CD4-positive, alpha-beta memory T cell (primary cell): ENCODE results near the gene GBX1. TPM values are rescaled to one million over a fixed set of nuclear protein-coding genes. Genes with fewer than 3 reads are reported as not detected.

Experiments used
- CTCF ChIA-PET: fragments of 350-600 bp; sonication (Branson Sonifier 250); formaldehyde crosslinking; loops from one replicate; lab custom pipeline; 2021; ENCODE audit warnings: inconsistent platforms; ENCODE audit not compliant: partially characterized antibody; lab: Charles Lee
- POLR2A ChIA-PET: fragments of 350-600 bp; sonication (Branson Sonifier 250); formaldehyde crosslinking; loops from one replicate; lab custom pipeline; 2021; ENCODE audit not compliant: partially characterized antibody; lab: Charles Lee
- DNase-seq, 5 donors: peaks; one replicate each; pipeline versions ENCODE4 v3.0.0 to v3.0.0-alpha.2; 2020 to 2022; ENCODE audit warnings: mixed read lengths in 1 of 5
- H3K27ac ChIP-seq: one replicate; pipeline ENCODE4 v1.7.0; 2013; ENCODE audit warnings: low read depth, low read length
- H3K27me3 ChIP-seq: 2 replicates; pipeline ENCODE4 v1.7.0; 2013; ENCODE audit warnings: mild to moderate bottlenecking, low read length, moderate library complexity; ENCODE audit not compliant: insufficient read depth
- H3K36me3 ChIP-seq: 2 replicates; pipeline ENCODE4 v1.7.0; 2013; ENCODE audit warnings: mild to moderate bottlenecking, low read length, moderate library complexity; ENCODE audit not compliant: insufficient read depth
- H3K4me1 ChIP-seq: 2 replicates; pipeline ENCODE4 v1.7.0; 2013; ENCODE audit warnings: mild to moderate bottlenecking, low read length, moderate library complexity; ENCODE audit not compliant: insufficient read depth
- H3K4me3 ChIP-seq, 2 donors: one replicate each; pipeline ENCODE4 v1.7.0; 2013; ENCODE audit warnings: low read length in 2 of 2, mild to moderate bottlenecking in 1 of 2
- H3K9me3 ChIP-seq, 2 donors: one replicate each; pipeline ENCODE4 v1.7.0; 2013; ENCODE audit warnings: low read length in 2 of 2, control low read depth in 1 of 2; ENCODE audit not compliant: control insufficient read depth in 1 of 2
- H3K27ac Mint-ChIP-seq, 7 donors: one replicate each; pipeline ENCODE4 v1.8.0; 2020 to 2021; ENCODE audit warnings: mixed read lengths in 7 of 7, mild to moderate bottlenecking in 6 of 7, inconsistent platforms in 3 of 7, moderate library complexity in 3 of 7
- H3K27me3 Mint-ChIP-seq, 2 donors: one replicate each; pipeline ENCODE4 v1.8.0; 2020 to 2021; ENCODE audit warnings: mixed read lengths in 2 of 2
- H3K36me3 Mint-ChIP-seq, 2 donors: one replicate each; pipeline ENCODE4 v1.8.0; 2020 to 2021; ENCODE audit warnings: mixed read lengths in 2 of 2, inconsistent platforms in 1 of 2, mild to moderate bottlenecking in 1 of 2
- H3K4me1 Mint-ChIP-seq, 4 donors: one replicate each; pipeline ENCODE4 v1.8.0; 2020 to 2021; ENCODE audit warnings: mixed read lengths in 4 of 4, mild to moderate bottlenecking in 1 of 4
- H3K4me3 Mint-ChIP-seq, 8 donors: one replicate each; pipeline ENCODE4 v1.8.0; 2020 to 2021; ENCODE audit warnings: mixed read lengths in 8 of 8, mild to moderate bottlenecking in 7 of 8, moderate library complexity in 6 of 8, inconsistent platforms in 3 of 8
- H3K9me3 Mint-ChIP-seq, 8 donors: one replicate each; pipeline ENCODE4 v1.8.0; 2020 to 2021; ENCODE audit warnings: mixed read lengths in 8 of 8, mild to moderate bottlenecking in 5 of 8, inconsistent platforms in 3 of 8, moderate library complexity in 1 of 8
- intact Hi-C: fragments of 100-400 bp; cut with micrococcal nuclease; formaldehyde crosslinking; loops from one replicate; pipeline ENCODE4 v1.15.1; 2023
- polyA plus RNA-seq, 2 donors: library from polyadenylated mRNA; unstranded; fragments of 300-500 nt; fragmentation: Illumina TruSeq; gene quantifications; one replicate each; pipeline ENCODE4 v1.2.3, GENCODE V29; 2021
- total RNA-seq, 2 experiments: library from RNA; stranded (reverse); gene quantifications; one replicate each; pipeline ENCODE4 v1.2.3, GENCODE V29; 2021

The GBX1 gene
- total and polyA plus RNA-seq, 4 experiments from 2014 or later = not detected

DNA sequence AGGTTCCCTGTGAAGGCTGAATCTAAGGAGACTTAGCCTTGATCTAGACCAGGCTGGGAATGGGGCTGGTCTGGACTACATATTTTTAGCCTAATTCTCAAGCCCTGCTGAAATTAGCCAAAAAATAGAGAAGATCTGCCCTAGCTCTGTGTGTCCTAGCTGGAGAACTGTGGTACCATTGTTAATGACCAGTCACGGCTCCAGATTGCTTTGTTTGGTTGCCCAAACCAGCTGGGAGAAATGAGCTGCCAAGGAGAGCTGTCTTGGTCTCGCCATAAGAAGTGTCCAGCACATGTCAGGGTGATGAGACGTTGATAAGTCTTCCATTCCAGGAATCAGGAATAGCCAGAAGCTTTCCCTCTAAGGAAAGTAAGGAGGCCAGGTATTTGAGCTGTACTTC, 20.7 kb downstream of the GBX1 start:
- H3K36me3 ChIP-seq = no peaks in the 10 kb centered on the region
- no peaks in the 10 kb centered on the region for H3K4me1 ChIP-seq
- Mint-ChIP-seq H3K27me3 (peaks cover 1 to 7% of the 10 kb centered on the region in 2 donors), H3K9me3 (peaks cover 0 to 2% (median 0%) of the 10 kb centered on the region in 8 donors), H3K27ac (no peak overlapping the region), H3K4me3 (no peak overlapping the region), H3K4me1 (peaks cover 0 to 2% (median 0%) of the 10 kb centered on the region in 4 donors), H3K36me3 (peaks cover 14 to 22% of the 10 kb centered on the region in 2 donors)
- no peaks in the 10 kb centered on the region for H3K27me3 ChIP-seq
- POLR2A ChIA-PET = no interaction called here
- no peaks in the 10 kb centered on the region for H3K9me3 ChIP-seq
- no peak overlapping the region for H3K27ac ChIP-seq
- no peak overlapping the region for H3K4me3 ChIP-seq
- CTCF ChIA-PET = interaction anchor here (1.1 kb wide), 1 partner anchor 97 kb away, joined by 3 read pairs; no protein-coding TSS in a partner anchor
- no peak for DNase-seq
- intact Hi-C loops = no loop called here

- intact Hi-C loops = no loop called here
- ChIA-PET POLR2A (no interaction called here), CTCF (interaction anchor here (1.0 to 1.4 kb wide), 3 partner anchors 20 to 28 kb away, joined by 3 read pairs; partner anchors contain the start of gene GBX1)
- Histone ChIP-seq H3K4me3 (no peak overlapping the region), H3K4me1 (no peaks in the 10 kb centered on the region), H3K9me3 (no peaks in the 10 kb centered on the region), H3K36me3 (no peaks in the 10 kb centered on the region), H3K27me3 (no peaks in the 10 kb centered on the region), H3K27ac (no peak overlapping the region)
- peaks cover 0 to 2% (median 0%) of the 10 kb centered on the region in 4 donors for H3K4me1 Mint-ChIP-seq
- peaks cover 0 to 2% (median 0%) of the 10 kb centered on the region in 8 donors for H3K9me3 Mint-ChIP-seq
- no peak overlapping the region for H3K4me3 Mint-ChIP-seq
- DNase-seq = no peak
- peak overlapping the region in 1 of 7 donors; percentile 1 for H3K27ac Mint-ChIP-seq
- peaks cover 0 to 3% of the 10 kb centered on the region in 2 donors for H3K27me3 Mint-ChIP-seq
- peaks cover 27 to 34% of the 10 kb centered on the region in 2 donors for H3K36me3 Mint-ChIP-seq
Measured at GRCh38 chr7:151144387-151144786, 23.1 kb downstream of the GBX1 start.

DNA sequence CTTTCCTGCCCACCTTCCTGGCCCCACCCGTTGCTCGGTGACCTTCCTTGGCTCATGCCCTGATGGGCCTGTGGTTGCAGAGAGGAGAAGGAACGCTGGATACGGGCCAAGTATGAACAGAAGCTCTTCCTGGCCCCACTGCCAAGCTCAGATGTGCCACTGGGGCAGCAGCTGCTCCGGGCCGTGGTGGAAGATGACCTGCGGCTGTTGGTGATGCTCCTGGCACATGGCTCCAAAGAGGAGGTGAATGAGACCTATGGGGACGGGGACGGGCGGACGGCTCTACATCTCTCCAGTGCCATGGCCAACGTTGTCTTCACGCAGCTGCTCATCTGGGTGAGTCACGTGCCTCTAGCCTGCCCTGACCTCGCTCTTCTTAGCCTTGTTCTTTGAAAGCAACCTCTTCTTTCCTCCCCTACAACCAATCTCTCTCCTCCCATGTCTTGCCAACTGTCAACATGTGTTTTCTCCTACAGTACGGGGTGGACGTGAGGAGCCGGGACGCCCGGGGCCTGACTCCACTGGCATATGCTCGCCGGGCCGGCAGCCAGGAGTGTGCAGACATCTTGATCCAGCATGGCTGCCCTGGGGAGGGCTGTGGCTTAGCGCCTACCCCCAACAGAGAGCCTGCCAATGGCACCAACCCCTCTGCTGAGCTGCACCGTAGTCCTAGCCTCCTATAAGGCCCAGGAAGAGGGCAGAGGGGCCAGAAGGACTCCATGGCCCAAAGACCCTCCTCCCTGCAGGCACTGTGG, 24.1 kb downstream of the GBX1 start:
- no peak overlapping the region for H3K4me3 ChIP-seq
- H3K27ac ChIP-seq = no peak overlapping the region
- peaks cover 0 to 2% (median 0%) of the 10 kb centered on the region in 4 donors for H3K4me1 Mint-ChIP-seq
- H3K36me3 Mint-ChIP-seq = peaks cover 27 to 36% of the 10 kb centered on the region in 2 donors
- no peaks in the 10 kb centered on the region for H3K4me1 ChIP-seq
- no peaks in the 10 kb centered on the region for H3K27me3 ChIP-seq
- H3K9me3 ChIP-seq = no peaks in the 10 kb centered on the region
- no peak overlapping the region for H3K4me3 Mint-ChIP-seq
- no peak overlapping the region for H3K27ac Mint-ChIP-seq
- H3K27me3 Mint-ChIP-seq = no peaks in the 10 kb centered on the region
- no peak for DNase-seq
- intact Hi-C loops = no loop called here
- no peaks in the 10 kb centered on the region for H3K36me3 ChIP-seq
- ChIA-PET CTCF (no interaction called here), POLR2A (no interaction called here)
- peaks cover 0 to 2% (median 0%) of the 10 kb centered on the region in 8 donors for H3K9me3 Mint-ChIP-seq

GRCh38 chr7:151142686-151143040, 24.8 kb downstream of the GBX1 start:
- Mint-ChIP-seq H3K4me1 (peaks cover 0 to 2% (median 0%) of the 10 kb centered on the region in 4 donors), H3K27ac (no peak overlapping the region), H3K9me3 (peaks cover 0 to 2% (median 0%) of the 10 kb centered on the region in 8 donors), H3K4me3 (no peak overlapping the region), H3K27me3 (no peaks in the 10 kb centered on the region), H3K36me3 (peaks cover 27 to 36% of the 10 kb centered on the region in 2 donors)
- H3K4me3 ChIP-seq = no peak overlapping the region
- no peaks in the 10 kb centered on the region for H3K36me3 ChIP-seq
- no peak for DNase-seq
- CTCF ChIA-PET = no interaction called here
- no peak overlapping the region for H3K27ac ChIP-seq
- intact Hi-C loops = no loop called here
- no peaks in the 10 kb centered on the region for H3K4me1 ChIP-seq
- H3K27me3 ChIP-seq = no peaks in the 10 kb centered on the region
- POLR2A ChIA-PET = no interaction called here
- no peaks in the 10 kb centered on the region for H3K9me3 ChIP-seq

GRCh38 chr7:151141855-151142685, 25.4 kb downstream of the GBX1 start:
- Histone ChIP-seq H3K36me3 (no peaks in the 10 kb centered on the region), H3K4me1 (no peaks in the 10 kb centered on the region), H3K9me3 (no peaks in the 10 kb centered on the region), H3K27ac (no peak overlapping the region), H3K4me3 (no peak overlapping the region), H3K27me3 (no peaks in the 10 kb centered on the region)
- peaks cover 0 to 2% (median 0%) of the 10 kb centered on the region in 8 donors for H3K9me3 Mint-ChIP-seq
- intact Hi-C loops = no loop called here
- no peak for DNase-seq
- H3K27ac Mint-ChIP-seq = no peak overlapping the region
- peaks cover 0 to 2% (median 0%) of the 10 kb centered on the region in 4 donors for H3K4me1 Mint-ChIP-seq
- no peaks in the 10 kb centered on the region for H3K27me3 Mint-ChIP-seq
- H3K36me3 Mint-ChIP-seq = peaks cover 27 to 36% of the 10 kb centered on the region in 2 donors
- ChIA-PET CTCF (no interaction called here), POLR2A (no interaction called here)
- no peak overlapping the region for H3K4me3 Mint-ChIP-seq

GRCh38 chr7:151141311-151141854, 26.1 kb downstream of the GBX1 start:
- no peaks in the 10 kb centered on the region for H3K27me3 ChIP-seq
- POLR2A ChIA-PET = interaction anchor here (0.6 kb wide), 1 partner anchor 155 kb away, joined by 4 read pairs; no protein-coding TSS in a partner anchor
- H3K36me3 ChIP-seq = no peaks in the 10 kb centered on the region
- intact Hi-C loops = no loop called here
- H3K27ac ChIP-seq = no peak overlapping the region
- no peaks in the 10 kb centered on the region for H3K4me1 ChIP-seq
- Mint-ChIP-seq H3K36me3 (peaks cover 31 to 40% of the 10 kb centered on the region in 2 donors), H3K27ac (no peak overlapping the region), H3K27me3 (no peaks in the 10 kb centered on the region), H3K9me3 (peaks cover 0 to 2% (median 0%) of the 10 kb centered on the region in 8 donors), H3K4me3 (no peak overlapping the region), H3K4me1 (peaks cover 0 to 2% (median 0%) of the 10 kb centered on the region in 4 donors)
- CTCF ChIA-PET = no interaction called here
- no peaks in the 10 kb centered on the region for H3K9me3 ChIP-seq
- DNase-seq = no peak
- H3K4me3 ChIP-seq = no peak overlapping the region

- no peaks in the 10 kb centered on the region for H3K36me3 ChIP-seq
- H3K4me3 ChIP-seq = no peak overlapping the region
- H3K4me1 Mint-ChIP-seq = peaks cover 0 to 2% (median 0%) of the 10 kb centered on the region in 4 donors
- DNase-seq = no peak
- no peak overlapping the region for H3K4me3 Mint-ChIP-seq
- no peaks in the 10 kb centered on the region for H3K9me3 ChIP-seq
- no peak overlapping the region for H3K27ac Mint-ChIP-seq
- H3K9me3 Mint-ChIP-seq = peaks cover 0 to 2% (median 0%) of the 10 kb centered on the region in 8 donors
- no peaks in the 10 kb centered on the region for H3K4me1 ChIP-seq
- ChIA-PET CTCF (no interaction called here), POLR2A (interaction anchor here (0.5 kb wide), 1 partner anchor 38 kb away, joined by 3 read pairs; no protein-coding TSS in a partner anchor)
- intact Hi-C loops = no loop called here
- H3K27me3 Mint-ChIP-seq = no peaks in the 10 kb centered on the region
- H3K36me3 Mint-ChIP-seq = peaks cover 34 to 43% of the 10 kb centered on the region in 2 donors
- no peak overlapping the region for H3K27ac ChIP-seq
- no peaks in the 10 kb centered on the region for H3K27me3 ChIP-seq
Measured at GRCh38 chr7:151140826-151141225, 26.7 kb downstream of the GBX1 start.
